Measurements from ENCODE around the gene RPTOR. TPM values are rescaled to one million over a fixed set of nuclear protein-coding genes. Genes with fewer than 3 reads are reported as not detected.

The RPTOR gene
- total RNA-seq, 1 experiment from 2014 or later: 66.7 TPM

GRCh38 chr17:80771612-80772005 lies 227.0 kb downstream of the RPTOR start:
- no peak for TF ChIP-seq CTCF (IDR thresholded peaks at IDR 0.05; ENCODE audit: insufficient read depth in 1 of 2, low read depth in 1 of 2, low read length in 1 of 2, severe bottlenecking in 1 of 2, unreplicated experiment in 1 of 2)
- Histone ChIP-seq H3K36me3 (ENCODE audit: control insufficient read depth, insufficient read depth, low read length) (0 out of 2 replicates have a peak, but pooled peaks cover under 1% of the 10 kb centered on the region), H3K4me1 (no peaks in the 10 kb centered on the region), H3K27me3 (replicated peaks; ENCODE audit: control insufficient read depth, insufficient read depth, low read length) (no peaks in the 10 kb centered on the region), H3K4me3 (ENCODE audit: low read depth, low read length) (no peak overlapping the region), H3K9me3 (no peaks in the 10 kb centered on the region)
- ChIA-PET CTCF (no interaction called here), POLR2A (no interaction called here)
- Mint-ChIP-seq H3K36me3 (ENCODE audit: insufficient read depth, unreplicated experiment) (peaks cover 16% of the 10 kb centered on the region), H3K4me1 (ENCODE audit: low read depth, unreplicated experiment) (no peaks in the 10 kb centered on the region), H3K27me3 (ENCODE audit: insufficient read depth, unreplicated experiment) (no peaks in the 10 kb centered on the region), H3K27ac (ENCODE audit: unreplicated experiment) (no peak overlapping the region), H3K9me3 (ENCODE audit: unreplicated experiment) (no peaks in the 10 kb centered on the region), H3K4me3 (ENCODE audit: unreplicated experiment) (no peak overlapping the region)
- no peak for DNase-seq
- intact Hi-C loops (cut with micrococcal nuclease; ENCODE audit: unreplicated experiment): no loop called here
- no TSS peak for BruUV-seq (replicated peaks)

GRCh38 chr17:80772906-80773242 lies 228.2 kb downstream of the RPTOR start:
- H3K9me3 ChIP-seq: no peaks in the 10 kb centered on the region
- Mint-ChIP-seq H3K27ac (ENCODE audit: unreplicated experiment) (no peak overlapping the region), H3K4me1 (ENCODE audit: low read depth, unreplicated experiment) (no peaks in the 10 kb centered on the region), H3K4me3 (ENCODE audit: unreplicated experiment) (no peak overlapping the region), H3K9me3 (ENCODE audit: unreplicated experiment) (no peaks in the 10 kb centered on the region), H3K27me3 (ENCODE audit: insufficient read depth, unreplicated experiment) (no peaks in the 10 kb centered on the region), H3K36me3 (ENCODE audit: insufficient read depth, unreplicated experiment) (peaks cover 29% of the 10 kb centered on the region)
- no peak for DNase-seq
- ChIA-PET CTCF (no interaction called here), POLR2A (no interaction called here)
- intact Hi-C loops (cut with micrococcal nuclease; ENCODE audit: unreplicated experiment): no loop called here
- TF ChIP-seq CTCF (IDR thresholded peaks at IDR 0.05; ENCODE audit: insufficient read depth in 1 of 2, low read depth in 1 of 2, low read length in 1 of 2, severe bottlenecking in 1 of 2, unreplicated experiment in 1 of 2): no peak
- H3K36me3 ChIP-seq (ENCODE audit: control insufficient read depth, insufficient read depth, low read length): 0 out of 2 replicates have a peak, but pooled peaks cover 1% of the 10 kb centered on the region
- H3K4me1 ChIP-seq: no peaks in the 10 kb centered on the region
- H3K27me3 ChIP-seq (replicated peaks; ENCODE audit: control insufficient read depth, insufficient read depth, low read length): no peaks in the 10 kb centered on the region
- BruUV-seq (replicated peaks): no TSS peak
- H3K4me3 ChIP-seq (ENCODE audit: low read depth, low read length): no peak overlapping the region

GRCh38 chr17:80773243-80773991 lies 228.8 kb downstream of the RPTOR start:
- CTCF ChIA-PET: no interaction called here

More at GRCh38 chr17:80773243-80773991, 228.8 kb downstream of the RPTOR start:
- H3K27me3 Mint-ChIP-seq (ENCODE audit: insufficient read depth, unreplicated experiment): no peaks in the 10 kb centered on the region
- H3K9me3 ChIP-seq: no peaks in the 10 kb centered on the region
- H3K4me3 ChIP-seq (ENCODE audit: low read depth, low read length): no peak overlapping the region
- TF ChIP-seq CTCF (IDR thresholded peaks at IDR 0.05; ENCODE audit: insufficient read depth in 1 of 2, low read depth in 1 of 2, low read length in 1 of 2, severe bottlenecking in 1 of 2, unreplicated experiment in 1 of 2): peak in 1 of 2 experiments; percentile 17
- H3K4me3 Mint-ChIP-seq (ENCODE audit: unreplicated experiment): no peak overlapping the region
- BruUV-seq (replicated peaks): no TSS peak
- no peak overlapping the region for H3K27ac Mint-ChIP-seq (ENCODE audit: unreplicated experiment)
- no peaks in the 10 kb centered on the region for H3K4me1 Mint-ChIP-seq (ENCODE audit: low read depth, unreplicated experiment)
- intact Hi-C loops (cut with micrococcal nuclease; ENCODE audit: unreplicated experiment): no loop called here
- POLR2A ChIA-PET: no interaction called here
- peak in 1 of 2 experiments; percentile 28 for DNase-seq
- no peaks in the 10 kb centered on the region for H3K9me3 Mint-ChIP-seq (ENCODE audit: unreplicated experiment)
- no peaks in the 10 kb centered on the region for H3K27me3 ChIP-seq (replicated peaks; ENCODE audit: control insufficient read depth, insufficient read depth, low read length)
- 0 out of 2 replicates have a peak, but pooled peaks cover 1% of the 10 kb centered on the region for H3K36me3 ChIP-seq (ENCODE audit: control insufficient read depth, insufficient read depth, low read length)
- no peaks in the 10 kb centered on the region for H3K4me1 ChIP-seq
- H3K36me3 Mint-ChIP-seq (ENCODE audit: insufficient read depth, unreplicated experiment): peaks cover 32% of the 10 kb centered on the region
